Choroid plexus epithelial cell (primary cell): ENCODE measurements around the gene STAT1.

Experiments
- DNase-seq: peaks from one replicate; pipeline ENCODE4 v3.0.0-alpha.2; 2010; ENCODE audit warnings: low read depth
- H3K4me3 ChIP-seq: 2 replicates; pipeline ENCODE4 v1.5.1; 2011; ENCODE audit warnings: low read depth, mild to moderate bottlenecking, control low read depth, low read length, moderate library complexity
- CTCF ChIP-seq: conservative IDR thresholded peaks from 2 replicates; pipeline ENCODE4 v1.5.1; 2011; ENCODE audit warnings: low read depth, mild to moderate bottlenecking, control low read depth, inconsistent platforms, low read length, moderate library complexity

STAT1 gene

GRCh38 chr2:190941571-190941970 is 72.4 kb downstream of the STAT1 start:
- TF ChIP-seq CTCF, result no peak
- H3K4me3 ChIP-seq, result no peak overlapping the region
- no peak for DNase-seq

- no peak for TF ChIP-seq CTCF
These were observed 73.5 kb downstream of the STAT1 start for GRCh38 chr2:190940454-190940853.

DNA sequence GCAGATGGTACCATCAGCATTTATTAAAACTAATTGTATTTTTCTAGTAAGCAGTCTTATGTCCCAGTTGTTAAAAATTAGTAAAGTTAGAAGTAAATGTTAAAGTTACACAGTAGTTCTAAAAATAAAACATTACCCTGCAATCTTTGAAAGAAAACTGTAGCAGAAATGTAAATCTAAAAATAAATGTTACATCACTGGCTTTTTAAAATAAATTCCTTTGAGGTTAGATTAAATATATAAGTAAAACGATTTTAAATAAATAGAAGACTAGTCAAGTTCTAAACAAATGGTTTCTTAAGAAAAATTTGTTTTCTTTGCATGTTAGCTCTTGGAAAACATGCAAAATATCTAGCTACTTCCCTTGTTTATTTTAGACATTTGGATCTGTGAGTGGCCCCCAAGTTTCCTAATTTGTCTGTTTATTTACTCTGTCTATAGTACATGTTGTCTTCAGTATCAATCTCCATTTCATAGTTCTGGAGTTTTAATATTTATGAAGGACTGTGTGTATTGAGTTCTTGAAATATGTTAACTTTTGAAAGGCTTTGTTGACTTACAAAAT is 75.1 kb downstream of the STAT1 start:
- TF ChIP-seq CTCF, result no peak
- no peak for DNase-seq
- H3K4me3 ChIP-seq, result no peak overlapping the region

More at GRCh38 chr2:190940454-190940853, 73.5 kb downstream of the STAT1 start:
- H3K4me3 ChIP-seq, result no peak overlapping the region
- DNase-seq, result peak; percentile 61

DNA sequence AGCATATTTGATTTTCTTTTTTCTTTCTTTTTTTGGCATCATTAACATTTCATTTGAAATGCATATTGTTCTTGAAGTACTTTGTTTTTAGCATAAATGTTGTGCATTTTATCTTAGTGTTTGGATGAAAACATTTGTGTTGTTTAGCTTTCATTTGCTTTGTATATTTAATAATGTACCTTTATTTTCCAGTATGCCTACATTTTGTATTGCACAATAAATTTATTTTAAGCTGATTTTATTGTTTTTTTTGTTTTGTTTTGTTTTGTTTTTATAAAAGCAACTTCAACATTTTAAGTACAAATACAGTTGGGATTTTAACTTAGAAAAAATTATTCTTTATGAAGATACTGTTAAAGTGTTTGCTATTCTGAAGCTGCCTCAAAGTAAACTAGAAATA is 78.9 kb downstream of the STAT1 start:
- TF ChIP-seq CTCF, result no peak
- H3K4me3 ChIP-seq, result no peak overlapping the region
- no peak for DNase-seq

DNA sequence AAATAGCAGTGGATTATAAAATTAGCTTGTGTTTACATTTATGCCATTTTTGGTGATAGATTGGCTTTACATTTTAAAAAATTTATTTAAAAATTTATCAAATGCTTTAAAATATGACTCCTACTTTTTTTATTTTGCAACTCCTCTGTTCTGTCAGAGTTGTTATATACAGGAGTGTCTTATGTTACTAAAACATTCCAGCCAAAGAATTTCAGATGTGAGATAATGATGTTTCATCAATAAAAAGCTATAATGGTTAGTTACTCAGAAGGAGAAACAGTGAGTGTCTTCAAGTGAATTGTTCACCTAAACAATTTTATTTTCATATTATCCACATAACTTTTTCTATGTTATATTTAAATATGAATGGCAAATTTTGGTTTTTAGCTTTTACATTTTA is 80.6 kb downstream of the STAT1 start:
- no peak for DNase-seq
- no peak overlapping the region for H3K4me3 ChIP-seq
- TF ChIP-seq CTCF, result no peak

DNA sequence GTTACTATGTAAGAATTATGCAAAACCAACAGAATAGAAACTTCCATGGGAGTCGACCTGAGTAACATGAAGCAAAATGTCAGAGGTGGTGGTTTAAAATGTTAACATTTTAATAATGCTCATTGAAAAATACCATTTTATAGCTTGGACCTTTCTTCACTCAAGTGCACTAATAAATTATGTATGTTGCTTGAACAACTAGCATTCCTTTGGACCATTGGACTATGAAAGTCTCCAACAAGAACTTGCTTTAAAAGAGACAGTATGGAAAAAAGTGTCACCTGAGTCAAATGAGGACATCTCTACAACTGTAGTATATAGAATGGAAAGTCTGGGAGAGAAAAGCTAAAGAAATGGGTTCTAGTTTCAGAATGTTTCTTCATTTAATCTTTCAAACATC is 81.5 kb downstream of the STAT1 start:
- H3K4me3 ChIP-seq, result no peak overlapping the region
- no peak for DNase-seq
- no peak for TF ChIP-seq CTCF

GRCh38 chr2:190930411-190930810 is 83.6 kb downstream of the STAT1 start:
- TF ChIP-seq CTCF, result no peak
- DNase-seq, result no peak
- H3K4me3 ChIP-seq, result no peak overlapping the region
